NB4 (cell line): ENCODE results near the gene MAP3K9.

Experiments
- DNase-seq: peaks from one replicate; pipeline ENCODE4 v3.0.0; 2010; ENCODE audit warnings: low read depth
- H3K4me3 ChIP-seq: one replicate; pipeline ENCODE4 v1.5.1; 2011; ENCODE audit warnings: mild to moderate bottlenecking, low read depth, low read length, moderate library complexity
- CTCF ChIP-seq: IDR thresholded peaks from one replicate; pipeline ENCODE4 v1.5.1; 2012; ENCODE audit warnings: low read depth, low read length
- MAX ChIP-seq: IDR thresholded peaks from 2 replicates; pipeline ENCODE4 v1.6.1; 2011; ENCODE audit warnings: low read depth, low read length
- MYC ChIP-seq: IDR thresholded peaks from 2 replicates; pipeline ENCODE4 v1.6.1; 2011; ENCODE audit warnings: low read depth, low read length
- POLR2A ChIP-seq: IDR thresholded peaks from 2 replicates; pipeline ENCODE4 v1.6.1; 2011; ENCODE audit warnings: mild to moderate bottlenecking; ENCODE audit not compliant: insufficient read length; ENCODE audit errors: extremely low read depth

Gene MAP3K9

GRCh38 chr14:70716483-70716882 lies 92.8 kb downstream of the MAP3K9 start:
- no peak for DNase-seq
- no peak for TF ChIP-seq POLR2A
- no peak overlapping the region for H3K4me3 ChIP-seq

GRCh38 chr14:70714055-70714550 lies 95.2 kb downstream of the MAP3K9 start:
- H3K4me3 ChIP-seq = no peak overlapping the region
- DNase-seq = peak; percentile 62
- peak; percentile 44 for TF ChIP-seq CTCF
- no peak for TF ChIP-seq MYC

- DNase-seq = no peak
- no peak overlapping the region for H3K4me3 ChIP-seq
- TF ChIP-seq CTCF (no peak), POLR2A (no peak), MAX (no peak), MYC (no peak)
Measured at GRCh38 chr14:70713511-70713916, 95.8 kb downstream of the MAP3K9 start.

GRCh38 chr14:70713096-70713495 lies 96.2 kb downstream of the MAP3K9 start:
- TF ChIP-seq POLR2A = no peak
- no peak for TF ChIP-seq CTCF
- no peak for TF ChIP-seq MYC
- TF ChIP-seq MAX = no peak
- DNase-seq = no peak
- H3K4me3 ChIP-seq = no peak overlapping the region

- no peak overlapping the region for H3K4me3 ChIP-seq
- TF ChIP-seq CTCF = no peak
- no peak for TF ChIP-seq MAX
- TF ChIP-seq MYC = no peak
- no peak for TF ChIP-seq POLR2A
- no peak for DNase-seq
Measured at GRCh38 chr14:70711451-70711850, 97.9 kb downstream of the MAP3K9 start.

GRCh38 chr14:70709726-70710382 lies 99.5 kb downstream of the MAP3K9 start:
- H3K4me3 ChIP-seq = no peak overlapping the region
- DNase-seq = no peak
- TF ChIP-seq POLR2A (no peak), MYC (no peak), MAX (no peak), CTCF (no peak)
